Right renal cortex interstitium (tissue), 3 donors: ENCODE data around the gene CDK16. TPM values are rescaled to one million over a fixed set of nuclear protein-coding genes. Genes with fewer than 3 reads are reported as not detected.
"Not testable (repeated sequence)": the region's sequence is repeated elsewhere in the genome, so short reads cannot be mapped to it uniquely, and the experiment has no call there.

Experiments used
- DNase-seq, 3 donors: peaks; one replicate each; pipeline ENCODE4 v3.0.0-alpha.2; 2013; ENCODE audit warnings: low read depth in 3 of 3, low spot score in 2 of 3
- polyA plus RNA-seq, 3 donors: library from polyadenylated mRNA; unstranded; fragments of 120-200 nt; gene quantifications; one replicate each; pipeline ENCODE4 v1.2.1, GENCODE V29; 2013; ENCODE audit not compliant: insufficient read length in 3 of 3

CDK16 gene
- polyA plus RNA-seq, 3 donors = 99.8 to 105 (median 105) TPM

GRCh38 chrX:47245156-47245555 lies 26.7 kb downstream of the CDK16 start:
- no peak for DNase-seq

GRCh38 chrX:47247206-47247998 lies 28.9 kb downstream of the CDK16 start:
- DNase-seq = no peak

- DNase-seq = no peak
These were observed 29.5 kb downstream of the CDK16 start for GRCh38 chrX:47247999-47248320.

GRCh38 chrX:47248576-47248975 lies 30.1 kb downstream of the CDK16 start:
- DNase-seq = no peak

- no peak for DNase-seq
These were observed 31.5 kb downstream of the CDK16 start for GRCh38 chrX:47250017-47250347.

GRCh38 chrX:47257620-47258019 lies 39.1 kb downstream of the CDK16 start:
- not testable (repeated sequence) for DNase-seq

GRCh38 chrX:47264483-47265173 lies 46.1 kb downstream of the CDK16 start:
- DNase-seq = no peak

GRCh38 chrX:47266643-47267042 lies 48.2 kb downstream of the CDK16 start:
- DNase-seq = no peak

GRCh38 chrX:47272013-47272408 lies 53.5 kb downstream of the CDK16 start:
- no peak for DNase-seq

- no peak for DNase-seq
These were observed 54.7 kb downstream of the CDK16 start for GRCh38 chrX:47273011-47273730.

GRCh38 chrX:47278691-47279090 lies 60.2 kb downstream of the CDK16 start:
- DNase-seq = no peak

Other genes starting within 250 kb of the CDK16 start
- 10 to 100 TPM; 31.0 to 43.6 (median 34.1) TPM for gene RGN, start 140.2 kb upstream of the CDK16 start, polyA plus RNA-seq
- gene NDUFB11, start 74.0 kb upstream of the CDK16 start, polyA plus RNA-seq = 100 to 1,000 TPM in 1 of 3 donors, 10 to 100 TPM in 2; 90.7 to 104 (median 96.9) TPM
- gene RBM10, start 73.5 kb upstream of the CDK16 start, polyA plus RNA-seq = 10 to 100 TPM; 44.6 to 48.9 (median 45.0) TPM
- 100 to 1,000 TPM; 202 to 228 (median 217) TPM for gene UBA1, start 24.9 kb upstream of the CDK16 start, polyA plus RNA-seq
- gene USP11, start 14.3 kb downstream of the CDK16 start, polyA plus RNA-seq = 100 to 1,000 TPM; 135 to 147 (median 137) TPM
- 1 to 10 TPM in 2 of 3 donors, under 1 TPM in 1; 0.92 to 1.2 (median 1.1) TPM for gene ZNF157, start 151.9 kb downstream of the CDK16 start, polyA plus RNA-seq